ENCODE results near the gene FMO4.
"Not testable (repeated sequence)": the region's sequence is repeated elsewhere in the genome, so short reads cannot be mapped to it uniquely, and the experiment has no call there.

The FMO4 gene, protein sequence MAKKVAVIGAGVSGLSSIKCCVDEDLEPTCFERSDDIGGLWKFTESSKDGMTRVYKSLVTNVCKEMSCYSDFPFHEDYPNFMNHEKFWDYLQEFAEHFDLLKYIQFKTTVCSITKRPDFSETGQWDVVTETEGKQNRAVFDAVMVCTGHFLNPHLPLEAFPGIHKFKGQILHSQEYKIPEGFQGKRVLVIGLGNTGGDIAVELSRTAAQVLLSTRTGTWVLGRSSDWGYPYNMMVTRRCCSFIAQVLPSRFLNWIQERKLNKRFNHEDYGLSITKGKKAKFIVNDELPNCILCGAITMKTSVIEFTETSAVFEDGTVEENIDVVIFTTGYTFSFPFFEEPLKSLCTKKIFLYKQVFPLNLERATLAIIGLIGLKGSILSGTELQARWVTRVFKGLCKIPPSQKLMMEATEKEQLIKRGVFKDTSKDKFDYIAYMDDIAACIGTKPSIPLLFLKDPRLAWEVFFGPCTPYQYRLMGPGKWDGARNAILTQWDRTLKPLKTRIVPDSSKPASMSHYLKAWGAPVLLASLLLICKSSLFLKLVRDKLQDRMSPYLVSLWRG

DNA sequence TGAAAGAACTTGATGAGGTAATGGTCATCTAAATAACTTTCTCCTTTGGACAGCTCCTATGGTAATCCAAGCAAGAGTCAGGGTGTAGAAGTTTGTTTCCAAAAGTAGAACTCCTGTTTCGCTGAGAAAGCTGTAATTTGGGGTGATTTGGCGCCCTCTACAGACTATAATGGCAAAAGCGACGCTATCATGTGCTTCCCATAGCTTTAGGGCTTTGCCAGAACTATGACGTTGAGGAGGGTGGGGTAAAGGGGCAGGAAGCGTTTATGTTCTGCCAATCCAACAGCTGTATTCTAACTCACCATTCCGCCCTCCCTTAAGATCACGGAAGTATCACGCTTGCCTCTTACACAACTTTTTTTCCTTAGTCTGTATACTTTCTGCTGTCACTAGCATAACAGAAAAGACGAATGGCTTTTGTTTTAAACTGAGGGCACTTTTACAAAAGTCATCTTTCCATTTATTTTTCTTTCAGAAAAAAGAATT lies at the start of gene FMO4:
FMO4 (plus strand) TSS at position 349 of the 486 bp plus-strand sequence. CDS start 5,643 bp downstream, outside the sequence.
- peak; percentile 85 for DNase-seq

DNA sequence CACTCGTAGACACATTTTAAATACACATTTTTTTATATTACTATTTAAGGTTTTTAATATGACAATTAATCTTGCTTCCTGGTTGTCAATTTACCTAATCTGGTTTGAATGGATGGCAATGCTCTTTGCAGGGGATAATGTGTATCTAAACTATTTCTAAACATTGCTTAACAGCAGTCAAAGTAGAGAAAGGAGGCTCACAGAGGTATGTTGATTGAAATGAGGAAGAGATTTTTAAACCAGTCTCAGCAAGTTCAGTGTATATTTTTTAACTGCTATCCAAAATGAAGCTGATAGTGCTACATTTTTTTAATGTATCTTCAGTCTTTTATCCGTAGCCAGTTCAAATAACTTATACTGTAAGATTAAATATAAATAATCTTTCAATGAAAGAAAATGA lies 48.3 kb upstream of the FMO4 start:
- no peak for DNase-seq

DNA sequence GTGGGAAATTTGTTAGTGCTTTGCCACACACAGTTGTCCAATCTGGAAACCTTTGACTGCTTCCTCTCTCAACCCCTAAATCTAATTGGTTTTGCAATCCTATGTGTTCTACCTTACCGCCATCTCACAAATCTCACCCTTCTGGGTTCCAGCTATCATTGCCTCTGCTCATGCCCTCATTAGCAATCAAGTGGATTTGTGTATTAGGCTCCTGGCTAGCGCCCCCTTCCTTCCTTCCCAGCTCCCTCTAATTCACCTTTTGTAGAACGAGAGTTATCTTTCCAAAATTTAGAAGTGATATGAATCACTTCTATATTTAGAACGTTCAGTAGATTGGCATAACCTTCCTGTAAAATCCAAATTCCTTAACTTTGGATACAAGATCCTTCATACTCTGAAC lies 47.1 kb upstream of the FMO4 start:
- no peak for DNase-seq

DNA sequence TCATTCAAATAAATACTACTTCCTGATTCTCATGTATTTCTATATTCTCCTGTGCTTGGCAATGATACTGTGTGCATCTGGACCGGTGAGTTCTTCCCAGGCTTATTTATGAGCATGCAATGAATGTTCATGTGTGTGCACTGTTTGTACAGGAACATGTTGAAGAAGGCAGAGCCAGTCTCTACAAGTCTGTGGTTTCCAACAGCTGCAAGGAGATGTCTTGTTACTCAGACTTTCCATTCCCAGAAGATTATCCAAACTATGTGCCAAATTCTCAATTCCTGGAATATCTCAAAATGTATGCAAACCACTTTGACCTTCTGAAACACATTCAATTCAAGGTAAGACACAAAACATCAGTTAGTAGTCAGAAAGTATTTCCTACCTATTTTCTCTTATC lies 46.6 kb upstream of the FMO4 start:
- no peak for DNase-seq

DNA sequence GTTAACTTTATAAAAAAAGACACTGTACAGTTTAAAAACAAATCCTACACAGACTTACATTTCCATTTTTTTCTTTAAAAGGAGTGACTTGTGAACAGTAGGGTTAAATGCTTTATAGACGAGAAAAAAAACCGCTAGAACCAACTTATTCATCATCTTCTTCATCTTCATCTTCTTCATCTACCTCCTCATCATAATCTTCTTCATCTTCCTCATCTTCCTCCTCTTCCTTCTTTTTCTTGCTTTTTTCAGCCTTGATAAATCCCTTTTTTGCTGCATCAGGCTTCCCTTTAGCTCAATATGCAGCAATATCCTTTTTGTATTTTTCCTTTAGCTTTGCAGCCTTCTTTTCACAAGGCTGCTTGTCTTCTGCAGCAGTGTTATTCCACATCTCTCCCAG lies 43.2 kb upstream of the FMO4 start:
- no peak for DNase-seq

DNA sequence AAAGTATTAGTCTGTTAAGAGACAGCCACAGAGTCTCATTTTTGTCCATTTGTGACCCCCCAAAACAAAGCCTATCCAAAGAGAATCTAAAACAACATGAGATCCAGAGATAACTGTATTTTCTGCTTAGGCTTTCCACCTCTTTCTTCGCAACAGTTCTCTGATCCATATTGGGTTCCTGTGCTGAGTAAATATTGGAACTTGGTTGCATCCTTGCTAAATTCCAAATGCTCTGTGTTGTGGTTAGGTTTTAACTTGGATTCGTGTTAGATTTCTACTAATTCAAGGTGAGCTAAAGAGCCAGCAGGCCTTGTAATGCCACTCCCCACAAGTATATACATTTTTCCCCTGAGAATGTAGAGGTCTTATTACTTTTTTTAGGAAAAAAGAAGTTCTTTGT lies 36.4 kb upstream of the FMO4 start:
- DNase-seq: no peak

DNA sequence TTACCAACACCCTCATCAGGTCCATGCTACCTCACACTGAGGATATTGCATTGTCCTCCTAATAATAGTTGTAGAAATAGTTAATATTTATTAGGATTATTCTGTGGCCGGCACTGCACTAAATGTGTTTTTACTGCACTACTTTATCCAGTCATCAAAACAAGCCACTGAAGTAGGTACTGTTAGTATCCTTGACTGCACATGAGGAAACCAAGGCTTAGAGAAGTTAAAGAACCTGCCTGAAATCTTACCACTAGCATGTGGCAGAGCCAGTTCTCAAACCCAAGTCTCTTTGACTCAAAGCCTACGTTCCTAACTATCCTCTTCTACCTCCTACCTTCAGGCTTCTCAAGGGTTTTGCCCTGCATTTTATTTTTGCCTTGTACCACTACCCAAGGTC lies 34.7 kb upstream of the FMO4 start:
- no peak for DNase-seq

DNA sequence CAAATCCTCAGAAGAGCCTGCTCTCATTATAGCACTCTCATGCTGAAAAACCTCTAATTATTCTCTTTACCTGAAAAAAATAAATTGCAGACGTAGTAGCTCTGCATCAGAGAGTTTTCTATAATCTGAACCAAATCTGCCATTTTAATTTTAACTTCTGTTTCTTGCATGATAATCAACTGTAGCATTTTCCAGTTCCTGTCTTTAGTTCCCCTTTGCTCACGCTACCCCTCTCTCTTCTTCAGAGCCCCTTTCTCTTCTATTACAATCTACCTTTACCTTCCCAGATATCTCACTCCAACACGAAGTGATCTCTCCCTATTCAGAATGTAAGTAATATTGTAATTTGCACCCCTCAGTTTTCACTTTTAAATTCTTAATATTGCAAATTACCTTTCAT lies 34.3 kb upstream of the FMO4 start:
- no peak for DNase-seq

DNA sequence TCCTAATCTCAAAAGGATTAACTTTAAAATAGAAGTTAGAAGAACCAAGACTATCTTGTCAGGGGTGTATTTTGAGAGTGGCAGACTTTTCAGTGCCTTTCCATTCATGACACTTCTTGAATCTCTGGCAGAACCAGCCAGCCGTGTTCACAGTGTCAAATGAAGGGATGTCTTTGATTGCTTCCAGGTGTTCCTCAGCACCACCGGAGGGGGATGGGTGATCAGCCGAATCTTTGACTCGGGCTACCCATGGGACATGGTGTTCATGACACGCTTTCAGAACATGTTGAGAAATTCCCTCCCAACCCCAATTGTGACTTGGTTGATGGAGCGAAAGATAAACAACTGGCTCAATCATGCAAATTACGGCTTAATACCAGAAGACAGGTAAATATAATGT lies 33.4 kb upstream of the FMO4 start:
- DNase-seq: no peak

DNA sequence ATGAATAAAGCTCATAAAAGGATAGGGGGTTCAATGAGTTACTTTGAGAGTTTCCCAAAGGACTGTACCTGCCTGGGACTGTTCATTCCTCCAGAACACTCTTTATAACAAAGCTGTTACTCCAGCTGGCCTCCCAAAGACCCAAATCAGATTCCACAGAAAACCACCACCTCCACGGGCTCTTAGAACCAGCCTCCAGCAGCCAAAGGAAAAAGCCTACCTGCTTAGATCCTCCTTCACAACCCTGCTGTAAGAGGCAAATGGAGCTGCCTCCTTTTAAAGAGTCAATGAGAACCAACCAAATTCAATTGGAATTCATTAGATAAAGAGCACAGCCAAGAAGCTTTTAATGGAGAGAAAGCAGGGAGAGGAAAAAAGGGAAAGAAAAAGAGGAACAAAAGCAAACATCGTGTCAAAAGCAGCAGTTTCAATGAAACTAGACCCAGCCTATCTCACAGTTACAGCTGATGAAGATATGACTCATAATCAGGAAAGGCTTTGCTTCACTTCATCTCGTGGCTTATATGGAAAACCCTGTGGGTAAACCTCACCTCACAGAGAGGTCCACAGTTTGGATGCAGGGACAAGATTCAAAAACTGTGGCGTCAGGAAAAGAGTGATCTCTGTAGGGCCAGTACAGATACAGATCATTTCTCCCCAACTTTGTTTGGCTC lies 27.8 kb upstream of the FMO4 start:
- no peak for DNase-seq

DNA sequence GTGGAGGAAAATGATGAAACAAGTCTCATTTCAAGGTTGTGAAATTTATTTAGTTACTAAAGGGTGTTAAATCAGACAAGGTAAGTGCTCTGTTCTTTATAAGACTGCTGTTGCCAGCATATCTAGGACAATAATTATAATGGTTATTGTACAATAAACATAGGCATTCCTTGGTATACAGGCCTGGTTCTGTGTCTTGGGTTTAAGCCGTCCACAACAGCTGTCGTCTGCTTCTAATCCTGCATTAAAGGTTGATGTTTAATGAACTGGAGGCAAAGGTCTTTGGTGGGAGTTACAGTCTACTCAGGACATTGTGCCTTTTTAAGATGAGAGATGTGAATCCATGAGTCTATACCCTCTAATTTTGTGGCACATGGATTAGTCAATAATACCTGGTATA lies 23.4 kb upstream of the FMO4 start:
- no peak for DNase-seq

DNA sequence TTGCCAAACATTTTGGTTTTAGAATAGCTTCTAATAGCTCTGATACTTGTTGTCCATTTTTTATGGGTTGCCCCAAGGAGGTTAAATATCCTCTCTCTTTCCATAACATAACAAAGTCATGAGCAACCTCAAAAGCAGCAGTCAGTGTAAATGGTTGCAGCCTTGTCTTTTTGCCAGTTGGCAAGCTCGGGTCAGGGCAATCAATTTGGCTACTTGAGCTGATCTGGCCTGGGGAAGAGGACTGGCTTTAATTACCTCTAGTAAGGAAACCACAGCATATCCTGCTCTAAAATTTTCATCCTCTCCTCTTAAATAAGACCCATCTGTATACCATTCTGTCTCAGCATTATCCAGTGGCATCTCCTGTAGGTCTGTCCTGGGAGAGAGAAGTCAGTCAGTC lies 21.2 kb upstream of the FMO4 start:
- no peak for DNase-seq

DNA sequence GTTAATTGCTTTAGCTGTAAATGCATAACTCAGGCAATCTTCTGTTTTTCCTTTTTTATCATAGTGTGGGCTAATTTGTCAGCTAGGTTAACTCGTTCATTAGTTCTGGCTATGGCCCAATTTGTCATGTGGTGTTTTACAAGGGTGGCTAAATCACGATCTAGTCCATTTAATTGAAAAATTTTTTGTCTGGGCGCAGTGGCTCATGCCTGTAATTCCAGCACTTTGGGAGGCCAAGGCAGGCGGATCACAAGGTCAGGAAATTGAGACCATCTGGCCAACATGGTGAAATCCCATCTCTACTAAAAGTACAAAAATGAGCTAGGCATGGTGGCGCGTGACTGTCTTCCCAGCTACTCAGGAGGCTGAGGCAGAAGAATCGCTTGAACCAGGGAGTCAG lies 18.6 kb upstream of the FMO4 start:
- not testable (repeated sequence) for DNase-seq

DNA sequence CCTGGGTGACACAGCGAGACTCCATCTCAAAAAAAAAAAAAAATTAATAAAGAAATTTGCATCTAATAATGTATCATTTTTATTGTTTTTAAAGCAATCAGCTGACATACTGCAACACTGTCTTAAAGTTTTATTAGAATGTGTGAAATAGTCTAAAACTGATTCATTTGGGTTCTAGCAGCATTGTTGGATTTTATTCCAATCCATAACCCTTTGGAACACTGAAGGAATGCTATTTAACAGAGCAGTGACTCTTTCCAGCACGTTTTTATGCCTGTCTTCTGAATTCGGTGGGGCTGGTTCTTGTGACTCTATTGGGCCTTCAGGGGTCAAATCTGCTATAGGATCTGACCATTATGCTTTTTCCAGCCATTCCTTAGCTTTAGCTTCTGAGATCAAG lies 18.2 kb upstream of the FMO4 start:
- DNase-seq: no peak

DNA sequence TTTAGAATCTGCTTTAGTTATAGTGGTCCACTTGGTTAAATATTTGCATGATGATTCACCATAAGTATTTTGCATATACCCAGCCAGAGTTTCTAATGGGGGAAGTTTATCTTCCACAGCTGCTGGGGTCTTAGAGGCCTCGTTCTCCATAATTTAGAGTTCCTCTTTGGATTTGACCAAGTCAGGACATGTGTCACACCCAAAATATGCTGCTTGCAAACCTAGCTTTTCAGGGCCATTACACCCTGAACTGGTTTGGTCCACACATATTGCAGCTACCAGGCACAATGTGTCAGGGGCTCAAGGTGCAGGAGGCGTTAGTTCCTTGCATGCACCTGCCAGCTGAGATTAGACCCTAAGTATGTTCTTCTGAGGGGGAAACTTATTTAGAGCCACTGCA lies 17.1 kb upstream of the FMO4 start:
- no peak for DNase-seq

DNA sequence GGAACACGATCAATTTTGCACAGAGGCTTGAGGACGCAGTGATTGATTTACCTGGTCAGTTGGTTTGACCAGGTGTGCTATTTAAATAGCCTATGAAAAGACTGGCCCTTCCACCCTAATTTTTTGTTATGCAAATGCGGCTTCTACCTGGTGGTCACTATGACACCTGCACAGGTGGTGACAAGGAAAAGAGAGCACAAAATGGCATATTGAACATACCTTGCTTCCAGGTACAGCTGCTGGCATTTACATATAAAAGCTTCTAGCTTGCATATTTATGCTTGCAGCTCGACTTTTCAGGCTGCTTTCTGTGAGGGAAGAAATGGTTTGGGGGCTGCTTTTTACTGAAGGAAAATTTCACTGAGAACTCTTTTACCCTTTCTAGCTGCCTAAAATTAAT lies 15.3 kb upstream of the FMO4 start:
- DNase-seq: no peak

DNA sequence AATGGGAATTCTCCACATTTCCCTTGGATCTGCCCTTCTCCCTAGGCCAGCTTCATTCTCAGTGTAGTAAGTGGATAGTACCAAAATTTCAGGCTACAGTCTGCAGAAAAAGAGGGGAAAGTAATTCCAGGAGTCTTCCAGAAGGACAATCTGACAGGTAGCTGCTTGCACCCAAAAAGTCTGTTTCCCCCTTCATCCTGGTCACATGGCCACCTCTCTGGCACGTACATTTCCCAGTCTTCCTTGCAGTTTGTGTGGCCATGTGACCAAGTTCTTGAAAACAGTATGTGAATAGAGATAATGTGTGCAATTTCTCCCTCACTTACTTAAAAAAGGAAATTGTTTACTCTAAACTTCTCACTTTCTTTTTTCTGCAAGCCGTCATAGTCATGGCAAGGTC lies 14.6 kb upstream of the FMO4 start:
- DNase-seq: no peak

DNA sequence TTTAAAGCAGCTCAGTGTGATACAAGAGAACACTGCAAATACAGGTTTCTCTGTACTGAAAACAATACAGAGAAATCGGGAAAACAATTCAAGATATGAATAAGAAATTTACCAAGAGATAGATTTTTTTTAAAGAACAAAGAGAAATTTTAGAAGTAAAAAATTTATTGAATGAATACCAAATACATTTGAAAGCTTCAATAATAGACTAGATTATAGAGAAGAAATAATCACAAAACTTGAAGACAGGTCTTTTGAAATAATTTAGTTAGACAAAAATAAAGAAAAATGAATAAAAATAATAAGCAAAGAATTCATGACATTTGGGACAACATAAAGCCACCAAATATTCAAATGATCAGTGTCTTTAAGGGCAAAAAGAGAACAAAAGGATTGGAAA lies 13.6 kb upstream of the FMO4 start:
- DNase-seq: no peak

DNA sequence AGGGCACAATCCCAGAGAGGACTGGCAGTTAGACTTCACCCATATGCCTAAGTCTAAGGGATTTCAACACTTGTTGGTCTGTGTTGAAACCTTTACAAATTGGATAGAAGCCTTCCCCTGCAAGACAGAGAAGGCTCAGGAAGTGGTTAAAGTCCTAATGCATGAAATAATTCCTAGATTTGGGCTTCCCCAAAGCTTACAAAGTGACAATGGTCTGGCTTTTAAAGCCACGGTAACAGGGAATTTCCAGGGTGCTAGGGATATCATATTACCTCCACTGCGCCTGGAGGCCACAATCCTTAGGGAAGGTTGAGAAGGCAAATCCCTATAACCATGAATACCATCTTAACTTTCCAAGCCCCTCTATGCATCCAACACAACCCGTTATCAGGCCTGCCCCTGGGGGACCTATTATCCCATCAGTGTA lies 3.3 kb upstream of the FMO4 start:
- DNase-seq: no peak

DNA sequence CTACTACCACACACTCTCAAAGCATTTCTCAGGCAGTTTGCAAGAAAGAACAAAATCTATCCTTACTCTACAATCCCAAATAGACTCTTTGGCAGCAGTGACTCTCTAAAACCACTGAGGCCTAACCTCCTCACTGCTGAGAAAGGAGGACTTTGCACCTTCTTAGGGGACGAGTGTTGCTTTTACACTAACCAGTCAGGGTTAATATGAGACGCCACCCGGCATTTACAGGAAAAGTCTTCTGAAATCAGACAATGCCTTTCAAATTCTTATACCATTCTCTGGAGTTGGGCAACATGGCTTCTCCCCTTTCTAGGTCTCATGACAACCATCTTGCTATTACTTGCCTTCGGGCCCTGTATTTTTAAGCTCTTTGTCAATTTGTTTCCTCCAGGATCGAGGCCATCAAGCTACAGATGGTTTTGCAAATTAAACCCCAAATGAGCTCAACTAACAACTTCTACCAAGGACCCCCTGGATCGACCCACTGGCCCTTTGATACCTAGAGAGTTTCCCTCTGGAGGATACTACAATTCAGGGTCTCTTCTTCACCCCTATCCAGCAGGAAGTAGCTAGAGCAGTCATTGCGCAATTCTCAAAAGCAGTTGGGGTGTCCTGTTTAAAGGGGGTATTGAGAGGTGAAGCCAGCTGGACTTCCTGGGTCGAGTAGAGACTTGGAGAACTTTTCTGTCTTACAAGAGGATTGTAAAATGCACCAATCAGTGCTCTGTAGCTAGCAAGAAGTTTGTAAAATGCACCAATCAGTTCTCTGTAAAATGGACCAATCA lies 2.0 kb upstream of the FMO4 start:
- no peak for DNase-seq

DNA sequence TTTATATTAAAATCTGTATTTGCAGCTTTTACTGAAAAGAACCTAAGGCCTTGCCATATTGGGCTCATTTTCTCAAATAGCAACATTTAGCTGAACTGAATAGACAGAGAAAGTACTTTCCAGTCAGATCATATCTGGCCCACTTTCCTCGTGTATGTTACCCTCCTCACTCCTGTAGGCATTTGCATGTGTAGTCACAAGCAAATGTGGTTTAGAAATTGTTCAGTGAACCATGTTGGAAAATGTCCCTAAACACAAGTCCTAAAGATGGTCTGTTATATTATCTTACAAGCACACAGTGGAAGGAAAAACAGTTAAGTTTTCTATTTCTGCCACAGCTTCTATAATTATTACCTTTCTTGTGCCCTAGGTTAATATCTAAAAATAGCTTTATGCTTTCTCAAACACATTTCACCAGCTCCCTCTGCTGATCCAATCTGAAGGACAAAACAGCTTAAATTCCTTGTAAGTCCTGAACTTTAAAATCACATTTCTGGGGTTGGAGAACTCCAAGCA lies 606 bp upstream of the FMO4 start:
- no peak for DNase-seq

DNA sequence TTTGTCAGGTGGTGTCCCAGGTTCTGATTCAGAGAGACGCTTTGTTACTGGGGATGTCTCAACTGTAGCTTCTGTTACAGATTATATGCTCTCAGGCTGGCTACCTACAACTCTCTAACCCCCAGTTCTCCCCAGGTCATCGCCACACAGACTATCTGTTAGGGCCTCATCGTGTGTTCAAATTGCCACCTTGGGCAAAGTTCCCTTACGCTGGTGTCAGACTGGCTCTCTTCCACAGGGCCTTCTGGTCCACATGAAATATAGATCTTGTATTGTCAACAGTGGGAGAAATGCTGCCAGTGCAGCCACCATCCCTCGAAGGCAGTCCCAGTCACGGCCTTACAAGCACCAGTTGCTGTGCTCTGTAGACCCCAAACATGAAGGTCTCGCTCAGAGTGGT lies 15.3 kb downstream of the FMO4 start:
- no peak for DNase-seq

DNA sequence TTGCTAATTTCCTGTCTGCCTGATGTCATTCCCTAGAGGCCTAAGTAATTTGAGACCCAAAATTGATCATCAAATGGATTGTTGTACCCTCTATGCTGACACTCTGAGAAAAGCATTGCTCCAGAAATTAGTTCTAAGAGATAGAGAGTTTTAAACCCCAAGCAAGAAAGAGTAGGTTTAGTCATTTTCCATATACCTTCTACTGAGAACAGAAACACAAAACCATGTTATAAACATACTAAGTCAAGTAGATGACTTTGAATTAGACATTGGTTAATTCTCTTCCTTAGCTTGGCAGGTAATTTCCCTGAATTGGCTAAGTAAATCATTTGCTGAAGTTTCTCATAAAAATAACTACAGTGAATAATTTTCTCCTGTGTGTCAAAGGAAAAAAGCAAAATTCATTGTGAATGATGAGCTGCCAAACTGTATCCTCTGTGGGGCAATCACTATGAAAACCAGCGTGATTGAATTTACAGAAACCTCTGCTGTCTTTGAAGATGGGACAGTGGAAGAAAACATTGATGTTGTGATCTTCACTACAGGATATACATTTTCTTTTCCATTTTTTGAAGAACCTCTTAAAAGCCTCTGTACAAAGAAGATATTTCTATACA lies 20.1 kb downstream of the FMO4 start:
- no peak for DNase-seq
